MM.1S (cell line): ENCODE results near the gene WFDC6.

Source experiments
- DNase-seq: peaks from one replicate; pipeline ENCODE4 v3.0.0-alpha.2; 2015
- H2AFZ ChIP-seq: fragments of 300-600 bp; sonication (generic); 2 replicates; pipeline ENCODE4 v1.6.0; 2016; ENCODE audit warnings: antibody characterized with exemption, low read length
- H3F3A ChIP-seq: fragments of 300-600 bp; sonication (generic); 2 replicates; pipeline ENCODE4 v1.6.1; 2016; ENCODE audit warnings: mild to moderate bottlenecking, antibody characterized with exemption, low read length, moderate library complexity, mixed read lengths; ENCODE audit not compliant: insufficient read depth
- H3K27ac ChIP-seq: fragments of 300-600 bp; sonication (generic); 2 replicates; pipeline ENCODE4 v1.5.1; 2016; ENCODE audit warnings: mild to moderate bottlenecking, low read length
- H3K27me3 ChIP-seq: fragments of 300-600 bp; sonication (generic); replicated peaks from 2 replicates; pipeline ENCODE4 v1.6.0; 2016; ENCODE audit warnings: low read length; ENCODE audit not compliant: insufficient read depth
- H3K36me3 ChIP-seq: fragments of 300-600 bp; sonication (generic); replicated peaks from 2 replicates; pipeline ENCODE4 v1.6.1; 2016; ENCODE audit warnings: mild to moderate bottlenecking, low read length, mixed read lengths; ENCODE audit not compliant: insufficient read depth
- H3K4me1 ChIP-seq: fragments of 300-600 bp; sonication (generic); 2 replicates; pipeline ENCODE4 v1.6.1; 2016; ENCODE audit warnings: low read length, mixed read lengths
- H3K4me2 ChIP-seq: fragments of 300-600 bp; sonication (generic); 2 replicates; pipeline ENCODE4 v1.6.0; 2016; ENCODE audit warnings: low read depth, low read length
- H3K4me3 ChIP-seq: fragments of 300-600 bp; sonication (generic); 2 replicates; pipeline ENCODE4 v1.5.1; 2016; ENCODE audit warnings: low read length, mixed read lengths
- H3K79me2 ChIP-seq: fragments of 300-600 bp; sonication (generic); 2 replicates; pipeline ENCODE4 v1.6.1; 2016; ENCODE audit warnings: mixed run types, low read length, mixed read lengths
- H3K9ac ChIP-seq: fragments of 300-600 bp; sonication (generic); 2 replicates; pipeline ENCODE4 v1.6.1; 2016; ENCODE audit warnings: low read length, mixed read lengths
- H3K9me2 ChIP-seq: fragments of 300-600 bp; sonication (generic); replicated peaks from 2 replicates; pipeline ENCODE4 v1.6.1; 2016; ENCODE audit warnings: mild to moderate bottlenecking, low read length, mixed read lengths; ENCODE audit not compliant: insufficient read depth
- H3K9me3 ChIP-seq: fragments of 300-600 bp; sonication (generic); replicated peaks from 2 replicates; pipeline ENCODE4 v1.6.1; 2016; ENCODE audit warnings: mild to moderate bottlenecking, low read length, mixed read lengths; ENCODE audit not compliant: insufficient read depth
- H4K20me1 ChIP-seq: fragments of 300-600 bp; sonication (generic); 2 replicates; pipeline ENCODE4 v1.6.1; 2016; ENCODE audit warnings: mild to moderate bottlenecking, low read length, moderate library complexity, mixed read lengths; ENCODE audit not compliant: insufficient read depth
- EZH2 ChIP-seq: fragments of 300-600 bp; sonication (generic); optimal IDR thresholded peaks from 2 replicates; pipeline ENCODE3; 2017; ENCODE audit warnings: low read depth, mild to moderate bottlenecking, antibody characterized with exemption, low read length, mixed read lengths
- EZH2phosphoT487 ChIP-seq: fragments of 300-600 bp; sonication (generic); IDR thresholded peaks from 2 replicates; pipeline ENCODE4 v1.6.1; 2018; ENCODE audit warnings: antibody characterized with exemption, low read length
- TF ChIP-seq, protein P1 (sequence below): fragments of 300-600 bp; sonication (generic); IDR thresholded peaks from 2 replicates; pipeline ENCODE4 v1.5.1; 2016; ENCODE audit warnings: antibody characterized with exemption, low read length, mixed read lengths

The WFDC6 gene

DNA sequence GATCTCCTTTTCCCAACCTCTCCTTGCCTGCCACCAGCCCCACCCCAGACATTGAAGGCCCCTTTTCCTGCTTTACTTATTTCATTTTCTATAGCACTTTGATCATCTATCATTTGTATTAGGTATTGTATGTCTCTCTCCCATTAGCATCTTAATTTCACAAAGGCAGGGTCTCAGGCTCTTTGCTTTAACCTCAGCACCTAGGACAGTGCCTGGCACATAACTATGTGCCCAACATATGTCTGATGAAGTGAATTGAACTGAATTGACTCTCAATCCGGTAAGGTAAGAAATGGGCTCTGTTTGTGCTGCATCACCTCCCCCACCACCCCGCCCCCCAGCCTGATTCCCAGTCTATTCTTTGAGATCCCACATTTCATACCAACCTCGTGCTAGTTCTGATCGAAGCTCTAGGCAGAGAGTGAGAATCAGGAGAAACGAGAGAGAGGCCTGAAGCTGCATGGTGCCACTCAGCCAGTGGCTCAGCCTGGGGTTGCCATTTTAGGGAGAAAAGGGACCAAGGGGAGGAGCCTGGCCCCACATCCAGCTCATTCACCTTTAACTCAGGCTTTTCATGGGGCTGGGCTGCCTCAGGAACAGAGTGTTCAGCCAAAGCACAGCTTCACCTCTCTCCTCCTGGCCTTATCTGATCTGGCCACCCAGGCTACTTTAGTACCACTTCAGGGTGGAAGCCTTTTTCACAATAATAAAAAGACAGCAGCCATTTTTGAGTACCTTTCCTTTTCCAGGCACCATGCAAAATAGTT, 24.0 kb downstream of the WFDC6 start, which contains the start of gene SPINT3:
Gene SPINT3 (minus strand): TSS at position 476 of the 767 bp plus-strand sequence. CDS start 14 bp downstream, at position 462.
- Histone ChIP-seq H3K9me3 (no peaks in the 10 kb centered on the region), H2AFZ (no peak within 1 kb of the TSS), H3K36me3 (no peaks in the 10 kb centered on the region), H3K4me2 (no peak within 1 kb of the TSS), H3K9ac (no peak within 1 kb of the TSS), H3K4me3 (no peak within 1 kb of the TSS), H3K9me2 (no peaks in the 10 kb centered on the region), H3K4me1 (no peaks in the 10 kb centered on the region), H3K27me3 (no peaks in the 10 kb centered on the region), H3K79me2 (no peaks in the 10 kb centered on the region), H3F3A (no peaks in the 10 kb centered on the region), H3K27ac (no peak within 1 kb of the TSS), H4K20me1 (no peaks in the 10 kb centered on the region)
- no peak for DNase-seq
- TF ChIP-seq EZH2 (no peak), EZH2phosphoT487 (no peak)
- TF ChIP-seq, protein P1, sequence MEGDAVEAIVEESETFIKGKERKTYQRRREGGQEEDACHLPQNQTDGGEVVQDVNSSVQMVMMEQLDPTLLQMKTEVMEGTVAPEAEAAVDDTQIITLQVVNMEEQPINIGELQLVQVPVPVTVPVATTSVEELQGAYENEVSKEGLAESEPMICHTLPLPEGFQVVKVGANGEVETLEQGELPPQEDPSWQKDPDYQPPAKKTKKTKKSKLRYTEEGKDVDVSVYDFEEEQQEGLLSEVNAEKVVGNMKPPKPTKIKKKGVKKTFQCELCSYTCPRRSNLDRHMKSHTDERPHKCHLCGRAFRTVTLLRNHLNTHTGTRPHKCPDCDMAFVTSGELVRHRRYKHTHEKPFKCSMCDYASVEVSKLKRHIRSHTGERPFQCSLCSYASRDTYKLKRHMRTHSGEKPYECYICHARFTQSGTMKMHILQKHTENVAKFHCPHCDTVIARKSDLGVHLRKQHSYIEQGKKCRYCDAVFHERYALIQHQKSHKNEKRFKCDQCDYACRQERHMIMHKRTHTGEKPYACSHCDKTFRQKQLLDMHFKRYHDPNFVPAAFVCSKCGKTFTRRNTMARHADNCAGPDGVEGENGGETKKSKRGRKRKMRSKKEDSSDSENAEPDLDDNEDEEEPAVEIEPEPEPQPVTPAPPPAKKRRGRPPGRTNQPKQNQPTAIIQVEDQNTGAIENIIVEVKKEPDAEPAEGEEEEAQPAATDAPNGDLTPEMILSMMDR, result no peak

DNA sequence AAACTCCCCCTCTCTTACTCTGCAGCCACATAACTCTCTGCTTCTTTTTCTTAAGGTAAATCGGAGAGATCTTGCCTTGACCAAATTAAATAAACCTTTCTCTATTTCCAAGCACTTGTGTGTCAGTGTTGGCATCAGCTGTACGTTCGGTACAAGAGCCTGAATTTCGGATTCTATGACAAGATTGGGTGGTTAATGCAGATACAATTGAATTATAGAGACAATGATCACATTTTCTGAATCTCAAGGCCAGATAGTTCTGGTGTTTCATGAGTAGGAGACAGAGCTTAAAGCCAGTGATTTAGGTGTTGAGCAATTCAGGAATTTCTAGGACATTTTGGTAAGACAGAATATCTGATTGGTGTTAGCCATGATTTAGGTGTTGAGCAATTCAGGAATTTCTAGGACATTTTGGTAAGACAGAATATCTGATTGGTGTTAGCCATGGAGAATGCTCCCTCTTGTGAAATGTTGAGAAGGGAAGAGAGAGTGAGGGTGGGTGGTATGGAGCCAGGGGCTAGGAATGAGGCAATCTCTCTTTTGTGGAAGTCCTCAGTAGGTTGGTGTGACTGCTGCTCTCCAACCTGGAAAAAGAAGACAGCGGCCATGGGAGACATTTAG, 28.9 kb downstream of the WFDC6 start:
- Histone ChIP-seq H3K36me3 (no peaks in the 10 kb centered on the region), H3K27ac (no peak overlapping the region), H3K4me3 (no peak overlapping the region), H4K20me1 (no peaks in the 10 kb centered on the region), H3K4me2 (no peak overlapping the region), H3K4me1 (peaks cover 20% of the 10 kb centered on the region), H3K27me3 (no peaks in the 10 kb centered on the region), H3K9me3 (no peaks in the 10 kb centered on the region), H3K9ac (no peak overlapping the region), H2AFZ (no peak overlapping the region), H3K9me2 (no peaks in the 10 kb centered on the region), H3K79me2 (no peaks in the 10 kb centered on the region), H3F3A (peaks cover 9% of the 10 kb centered on the region; the same call in 1 of the 2 replicates)
- no peak for DNase-seq
- TF ChIP-seq, protein P1, result no peak
- no peak for TF ChIP-seq EZH2
- no peak for TF ChIP-seq EZH2phosphoT487

DNA sequence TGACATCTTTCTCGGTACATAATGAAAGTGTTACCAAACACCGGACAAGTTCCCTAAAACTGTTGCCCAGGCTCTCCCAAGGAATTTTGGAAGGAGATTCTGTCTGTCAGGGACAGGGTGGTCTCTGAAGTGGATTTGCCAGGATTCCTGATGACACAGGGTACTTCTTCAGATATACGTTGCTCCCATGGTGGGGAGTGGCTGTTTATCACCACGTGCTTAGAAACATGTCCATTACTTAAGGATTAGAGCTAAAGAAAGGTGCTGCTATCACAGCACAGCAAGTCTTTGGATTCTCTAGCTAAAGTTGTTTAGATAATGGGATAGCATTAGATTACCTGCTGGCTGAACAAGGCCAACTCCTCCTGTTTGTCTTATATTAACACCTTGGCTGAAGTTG, 30.2 kb downstream of the WFDC6 start:
- no peak overlapping the region for H3K4me2 ChIP-seq
- DNase-seq, result no peak
- peaks cover 9% of the 10 kb centered on the region; the same call in 1 of the 2 replicates for H3F3A ChIP-seq
- TF ChIP-seq, protein P1, result no peak
- TF ChIP-seq EZH2, result no peak
- no peak for TF ChIP-seq EZH2phosphoT487
- H3K79me2 ChIP-seq, result no peaks in the 10 kb centered on the region
- no peaks in the 10 kb centered on the region for H3K9me2 ChIP-seq
- no peak overlapping the region for H2AFZ ChIP-seq
- H3K27ac ChIP-seq, result no peak overlapping the region
- H3K9ac ChIP-seq, result no peak overlapping the region
- no peaks in the 10 kb centered on the region for H4K20me1 ChIP-seq
- H3K4me3 ChIP-seq, result no peak overlapping the region
- no peaks in the 10 kb centered on the region for H3K36me3 ChIP-seq
- H3K4me1 ChIP-seq, result peaks cover 20% of the 10 kb centered on the region
- H3K9me3 ChIP-seq, result no peaks in the 10 kb centered on the region
- H3K27me3 ChIP-seq, result no peaks in the 10 kb centered on the region
